Activated CD8-positive, alpha-beta memory T cell treated with anti-CD3 and anti-CD28 coated beads, Interleukin-2, amount 50 U/mL, for 4 hours (primary cell): ENCODE data around the gene TOMM6.

Source experiments
- DNase-seq: peaks from one replicate; pipeline ENCODE4 v3.0.0-alpha.2; 2020

The TOMM6 gene

DNA sequence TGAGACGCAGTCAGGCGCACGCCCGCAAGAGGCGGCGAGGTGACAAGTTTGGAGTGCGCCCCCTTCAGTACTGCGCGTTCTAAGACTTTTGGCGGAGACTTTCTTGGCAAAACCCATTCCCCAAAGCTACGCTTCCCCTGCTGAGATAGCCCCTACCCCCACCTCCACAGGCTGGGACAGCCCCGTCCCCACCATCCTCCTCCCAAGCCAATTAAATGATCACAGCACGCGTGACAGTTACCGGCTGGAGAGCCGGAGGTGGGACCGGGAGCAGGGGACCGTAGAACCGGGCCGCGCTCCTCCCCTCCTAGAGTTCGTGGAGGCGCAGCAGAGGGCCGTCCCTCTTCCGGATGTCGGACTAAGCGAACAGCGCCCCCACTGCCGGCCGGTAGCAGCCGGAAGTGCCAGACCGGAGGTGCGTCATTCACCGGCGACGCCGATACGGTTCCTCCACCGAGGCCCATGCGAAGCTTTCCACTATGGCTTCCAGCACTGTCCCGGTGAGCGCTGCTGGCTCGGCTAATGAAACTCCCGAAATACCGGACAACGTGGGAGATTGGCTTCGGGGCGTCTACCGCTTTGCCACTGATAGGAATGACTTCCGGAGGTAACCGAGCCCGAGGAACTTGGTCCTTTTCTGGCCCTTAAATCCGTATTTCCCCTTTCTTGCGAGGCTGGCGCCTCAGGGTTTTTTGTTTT lies at the start of gene TOMM6:
Gene TOMM6, plus strand, starts transcription at position 476 of the 699 bp plus-strand sequence. Its CDS starts 4 bp downstream, at position 480.
- peak; percentile 95 for DNase-seq

DNA sequence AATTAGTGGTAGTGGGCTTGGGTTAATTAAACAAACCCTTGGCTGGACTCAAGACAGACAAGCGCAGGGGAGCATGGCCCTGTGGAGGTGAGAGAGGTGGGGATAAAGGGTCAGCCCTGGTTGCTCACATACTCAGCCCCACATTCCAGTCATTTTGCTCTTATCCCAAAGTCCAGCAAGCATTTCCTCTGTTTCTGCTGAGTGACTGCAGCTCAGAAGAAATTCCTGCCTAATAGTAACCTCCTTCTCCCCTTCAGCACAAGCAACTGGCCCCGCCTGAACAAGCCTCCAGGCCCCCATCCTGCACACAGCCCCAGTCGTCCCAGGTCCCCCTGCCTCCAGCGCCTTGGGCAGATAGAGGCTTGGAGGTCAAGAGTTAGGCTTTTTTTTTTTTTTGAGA lies 48.5 kb upstream of the TOMM6 start:
- DNase-seq: no peak

DNA sequence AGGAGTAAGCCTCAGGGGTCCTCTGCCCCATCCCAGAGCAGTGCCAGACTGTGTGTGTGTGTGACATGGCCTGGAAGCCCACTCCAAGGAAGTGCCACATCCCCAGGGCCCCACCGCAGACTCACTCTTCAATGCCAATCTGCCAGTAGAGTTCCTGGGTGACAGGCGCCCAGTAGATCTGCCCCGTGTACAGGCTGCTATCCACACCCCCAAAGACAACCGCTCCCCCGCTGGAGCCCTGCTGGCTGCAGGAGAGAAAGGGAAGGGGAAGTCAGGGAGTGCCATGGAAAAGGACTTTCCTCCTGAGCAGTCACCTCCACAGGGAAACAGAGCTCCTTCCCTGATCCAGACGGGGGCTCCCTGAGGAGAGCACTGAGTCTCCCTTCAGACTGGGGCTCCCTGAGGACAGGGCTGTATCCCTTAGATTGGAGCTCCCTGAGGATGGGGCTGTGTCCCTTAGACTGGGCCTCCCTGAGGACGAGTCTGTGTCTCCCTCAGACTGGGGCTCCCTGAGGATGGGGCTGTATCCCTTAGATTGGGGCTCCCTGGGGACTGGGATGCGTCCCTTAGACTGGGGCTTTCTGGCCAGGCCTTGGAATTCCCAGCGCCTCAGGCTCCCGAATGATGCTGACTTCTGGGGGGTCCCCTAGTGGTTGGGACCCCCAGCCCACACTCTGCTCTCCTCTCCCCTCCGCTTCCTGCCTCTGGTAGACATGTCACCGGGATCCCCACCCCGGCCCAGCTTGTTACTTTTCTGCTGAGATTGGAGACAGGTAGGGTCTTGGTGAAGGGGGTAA lies 46.9 kb upstream of the TOMM6 start:
- DNase-seq: no peak

DNA sequence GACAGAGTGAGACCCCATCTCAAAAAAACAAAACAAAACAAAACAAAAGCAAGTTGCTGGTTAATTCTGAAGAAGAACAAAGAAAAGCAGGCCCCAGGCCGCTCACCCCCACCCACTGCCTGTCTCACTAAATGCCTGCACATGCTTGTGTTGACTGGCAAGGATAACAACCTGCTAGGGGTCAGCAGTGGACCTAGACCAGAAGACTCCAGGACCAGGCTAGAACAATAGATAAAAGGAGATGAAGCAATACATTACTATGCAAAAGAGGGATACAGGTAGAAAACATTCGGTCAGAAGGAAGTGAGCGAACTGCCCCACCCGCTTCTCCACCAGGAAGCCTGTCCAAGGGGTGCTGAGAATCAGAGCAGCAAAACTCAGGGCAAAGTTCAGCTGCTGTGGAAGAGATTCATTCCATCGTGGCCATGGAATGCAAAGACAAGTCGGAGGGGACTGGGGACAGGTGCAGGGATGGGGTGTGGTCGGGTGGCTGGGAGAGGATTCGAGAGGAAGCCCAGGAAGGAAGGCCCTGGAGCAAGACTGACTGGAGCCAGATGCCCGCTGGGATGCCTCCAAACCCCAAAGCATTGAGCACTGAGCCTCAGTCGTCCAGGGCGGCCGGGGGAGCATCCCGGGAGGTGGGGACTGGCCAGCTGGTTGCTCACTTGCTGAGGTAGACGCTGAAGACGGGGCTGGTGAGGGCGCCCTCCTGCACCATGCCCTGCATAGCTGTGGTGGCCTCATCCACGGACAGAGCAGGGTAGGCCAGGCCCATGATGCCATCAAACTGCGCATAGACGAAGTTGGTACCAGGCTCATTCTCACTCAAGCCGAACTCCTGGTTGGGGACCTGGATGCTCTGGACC lies 45.6 kb upstream of the TOMM6 start:
- no peak for DNase-seq

DNA sequence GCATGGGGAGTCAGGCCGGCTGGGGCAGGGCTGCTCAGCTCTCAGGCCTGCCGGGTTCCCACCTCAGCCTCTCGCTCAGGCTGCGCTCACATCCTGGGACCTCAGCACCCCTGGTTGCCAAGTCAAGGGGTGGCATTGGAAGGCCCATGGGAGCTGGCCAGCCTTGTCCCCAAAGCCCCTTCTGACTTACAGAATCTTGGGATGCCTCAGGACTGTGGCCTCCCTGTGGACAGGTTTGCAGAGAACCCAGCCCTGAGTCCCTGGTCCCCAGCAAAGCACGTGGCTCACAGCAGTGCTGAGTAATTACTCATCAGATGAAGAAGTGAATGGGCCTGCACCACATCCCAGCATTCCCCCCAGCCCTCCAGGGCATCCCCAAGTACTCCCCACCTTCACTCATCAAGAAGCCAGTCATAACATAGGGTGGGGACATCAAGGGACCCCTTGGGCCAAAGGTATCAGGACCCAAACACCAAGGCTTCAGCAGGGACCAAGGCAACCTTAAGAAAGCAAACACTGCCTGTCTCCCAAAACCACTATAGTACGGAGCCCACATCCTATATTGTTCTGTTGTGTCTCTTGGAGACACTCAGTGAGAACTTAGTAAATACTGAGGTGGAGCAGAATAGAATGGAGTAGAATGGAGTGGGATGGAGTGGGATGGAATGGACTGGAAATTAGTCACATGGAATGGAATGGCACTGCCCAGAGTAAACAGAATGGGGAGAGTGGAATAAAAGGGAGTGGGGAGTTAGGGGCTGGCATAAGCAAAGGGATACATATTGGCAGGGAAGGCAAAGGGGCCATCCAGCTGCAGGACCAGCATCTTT lies 43.9 kb upstream of the TOMM6 start:
- DNase-seq: no peak

DNA sequence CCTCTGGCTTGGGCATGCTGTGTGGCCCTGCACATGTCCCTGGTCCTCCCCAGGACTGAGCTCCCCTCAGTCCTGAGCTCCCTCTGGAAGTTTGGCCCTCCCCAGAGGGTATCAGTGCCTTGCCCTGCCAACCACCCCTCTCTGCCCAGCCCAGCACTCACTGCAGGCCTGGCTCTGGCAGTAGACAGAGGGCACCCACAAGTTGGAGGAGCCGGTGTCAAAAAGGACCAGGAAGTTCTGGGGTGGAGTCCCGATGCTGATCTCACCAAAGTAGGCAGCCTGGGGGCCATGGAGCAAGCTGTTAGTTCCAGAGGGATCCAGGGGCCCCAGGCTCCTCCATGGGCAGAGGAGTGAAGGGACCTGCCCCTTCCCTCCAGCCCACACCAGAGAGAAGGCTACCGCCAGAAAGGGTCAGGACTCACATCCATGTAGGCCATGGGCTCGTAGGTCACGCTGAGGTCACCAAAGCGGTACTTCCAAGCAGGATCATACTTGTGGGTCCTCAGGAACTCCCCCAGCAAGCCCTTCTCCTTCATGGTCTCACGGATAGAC lies 43.2 kb upstream of the TOMM6 start:
- no peak for DNase-seq

DNA sequence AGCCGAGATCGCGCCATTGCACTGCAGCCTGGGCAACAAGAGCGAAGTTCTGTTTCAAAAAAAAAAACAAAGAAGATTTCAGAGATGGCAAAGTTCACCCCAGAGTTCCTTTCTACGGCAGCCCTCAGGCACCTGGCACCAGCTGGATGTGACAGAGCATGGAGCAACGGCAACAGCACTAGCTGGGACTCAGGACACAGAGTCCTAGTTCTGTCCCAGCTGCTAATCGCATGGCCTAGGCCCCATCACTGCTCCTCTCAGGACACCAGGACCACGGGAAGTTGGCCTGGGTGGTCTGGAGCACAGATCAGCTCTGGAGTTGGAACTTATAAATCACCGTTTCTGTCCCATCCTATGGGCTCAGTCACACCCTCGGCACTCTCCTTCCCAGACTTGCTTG lies 41.4 kb upstream of the TOMM6 start:
- no peak for DNase-seq

DNA sequence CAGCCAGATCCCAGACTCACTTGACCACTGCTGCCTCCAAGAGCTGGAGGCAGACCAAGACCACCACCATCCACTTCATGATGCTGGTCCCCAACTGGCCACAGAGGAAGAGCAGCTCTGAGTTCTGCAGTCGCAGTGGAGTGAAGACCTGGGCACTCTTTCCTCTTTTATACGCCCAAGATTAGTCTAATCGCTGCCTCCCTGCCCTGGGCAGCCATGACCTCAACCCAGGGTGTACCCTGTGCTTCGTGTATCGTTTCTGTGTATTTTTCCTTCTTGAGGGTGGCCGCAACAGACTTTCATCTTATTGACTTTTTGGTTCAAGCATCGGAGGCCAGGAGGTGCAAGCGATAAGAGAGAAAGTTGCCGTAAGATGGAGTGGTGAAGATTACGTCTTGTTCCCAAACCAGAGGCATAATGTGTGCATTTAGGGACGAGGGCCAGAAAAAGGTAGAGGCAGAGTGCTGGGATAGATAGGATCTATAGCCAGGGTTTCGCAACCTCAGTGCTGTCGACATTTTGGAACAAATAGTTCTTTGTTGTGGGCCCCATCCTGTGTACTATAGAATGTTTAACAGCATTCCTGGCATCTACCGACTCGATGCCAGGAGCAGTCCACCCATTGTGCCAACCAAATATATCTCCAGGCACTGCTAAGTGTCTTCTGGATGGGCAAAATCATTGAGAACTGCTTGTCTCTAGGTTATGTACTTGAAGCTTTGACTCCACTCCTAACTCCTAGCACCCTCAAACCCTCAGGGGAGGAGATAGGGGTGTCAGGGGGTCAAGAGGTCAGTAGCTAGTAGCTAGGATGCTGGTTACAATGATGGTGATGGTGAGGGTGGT lies 40.0 kb upstream of the TOMM6 start, which contains the start of gene PGC:
Gene PGC, minus strand, starts transcription at position 142 of the 846 bp plus-strand sequence. Its CDS starts 63 bp downstream, at position 79.
- DNase-seq: no peak

DNA sequence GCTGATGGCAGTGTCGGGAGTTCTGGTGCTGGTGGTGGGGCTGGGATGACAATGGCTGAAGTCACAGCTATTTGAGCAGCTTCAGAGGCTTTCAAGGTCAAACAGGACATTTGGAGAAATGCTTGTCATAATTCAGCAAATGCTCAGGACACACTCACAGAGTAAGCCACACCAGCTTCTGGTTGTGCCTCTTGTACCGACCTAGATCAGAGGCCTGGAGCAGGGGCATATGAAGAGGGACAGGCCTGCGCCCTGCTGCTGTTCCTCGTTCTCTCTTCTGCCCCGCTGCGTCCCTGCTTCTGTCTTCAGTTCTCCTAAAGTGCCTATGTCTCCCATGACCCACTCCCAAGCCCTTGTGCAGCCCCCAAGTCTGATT lies 39.4 kb upstream of the TOMM6 start:
- no peak for DNase-seq

DNA sequence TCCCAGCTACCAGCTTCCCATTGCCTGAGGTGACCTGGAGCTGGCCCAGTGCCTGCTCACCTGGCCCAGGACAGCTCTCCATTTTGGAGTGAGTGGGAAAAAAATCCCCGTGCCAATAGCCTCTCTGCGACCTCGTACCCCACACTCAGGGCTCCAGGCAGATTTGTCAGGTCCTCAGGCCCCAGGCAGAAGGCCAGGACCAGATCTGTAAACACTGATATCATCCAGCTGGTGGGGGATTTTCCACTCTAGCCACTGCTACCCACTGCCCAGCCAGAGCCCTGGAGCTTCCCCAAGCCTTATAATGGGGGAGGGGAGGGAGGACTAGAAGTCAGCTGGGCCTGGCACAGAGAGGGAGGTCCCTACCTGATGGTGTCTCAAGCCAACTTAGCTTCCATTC lies 39.0 kb upstream of the TOMM6 start:
- DNase-seq: no peak

DNA sequence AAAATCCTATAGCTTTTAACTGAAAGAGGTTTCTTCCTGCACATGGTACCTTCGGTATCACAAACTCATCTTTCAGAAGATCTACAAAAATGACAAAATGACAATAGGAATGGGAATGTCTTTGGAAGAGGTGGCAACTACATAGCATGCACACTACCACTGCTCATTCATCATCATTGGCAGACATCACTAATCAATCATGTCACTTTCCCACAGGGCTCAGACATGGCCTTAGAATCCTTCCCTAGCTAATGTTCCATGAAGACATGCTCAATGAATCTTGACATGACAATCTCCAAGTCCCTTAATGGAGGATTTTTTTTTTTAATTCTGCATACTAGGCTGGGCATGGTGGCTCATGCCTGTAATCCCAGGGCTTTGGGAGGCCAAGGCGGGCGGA lies 37.1 kb upstream of the TOMM6 start:
- DNase-seq: no peak

DNA sequence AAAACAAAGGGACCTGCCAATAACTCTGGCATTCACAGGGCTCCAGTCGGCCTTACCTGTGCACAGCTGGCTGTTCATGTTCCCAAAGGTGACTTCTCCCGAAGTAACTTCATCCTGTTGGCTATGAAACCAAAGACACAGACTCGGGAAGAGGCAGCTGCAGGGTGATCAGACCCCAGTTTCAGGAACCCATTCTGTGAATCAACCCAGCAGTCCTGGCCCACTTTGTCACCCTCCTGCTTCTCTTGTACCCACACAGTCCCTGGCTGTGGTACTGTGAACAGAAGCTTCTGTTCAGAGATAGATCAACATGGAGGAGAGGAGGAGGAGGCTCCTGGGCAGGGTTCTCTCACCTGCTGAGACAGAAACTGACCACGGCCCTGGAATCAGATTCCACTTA lies 31.6 kb upstream of the TOMM6 start:
- DNase-seq: no peak

DNA sequence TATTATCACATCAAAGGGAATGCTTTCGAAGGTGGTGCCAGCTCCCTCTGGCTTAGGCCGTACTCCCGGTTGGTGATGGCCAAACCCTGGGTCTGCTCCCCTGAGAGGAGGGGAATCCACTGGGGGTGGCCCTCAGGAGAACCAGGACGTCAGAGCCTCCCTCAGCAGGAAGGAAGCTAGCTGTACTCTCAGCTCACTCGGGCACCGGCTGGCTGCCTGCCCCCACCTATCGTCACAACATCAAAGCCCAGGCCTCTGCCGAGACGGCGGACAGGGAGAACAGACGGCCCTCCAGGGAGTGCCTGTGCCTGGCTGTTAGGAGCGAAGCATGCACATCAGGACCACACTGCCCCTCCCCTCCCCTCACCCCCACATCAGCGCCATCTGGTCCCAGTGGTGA lies 31.1 kb upstream of the TOMM6 start:
- no peak for DNase-seq

DNA sequence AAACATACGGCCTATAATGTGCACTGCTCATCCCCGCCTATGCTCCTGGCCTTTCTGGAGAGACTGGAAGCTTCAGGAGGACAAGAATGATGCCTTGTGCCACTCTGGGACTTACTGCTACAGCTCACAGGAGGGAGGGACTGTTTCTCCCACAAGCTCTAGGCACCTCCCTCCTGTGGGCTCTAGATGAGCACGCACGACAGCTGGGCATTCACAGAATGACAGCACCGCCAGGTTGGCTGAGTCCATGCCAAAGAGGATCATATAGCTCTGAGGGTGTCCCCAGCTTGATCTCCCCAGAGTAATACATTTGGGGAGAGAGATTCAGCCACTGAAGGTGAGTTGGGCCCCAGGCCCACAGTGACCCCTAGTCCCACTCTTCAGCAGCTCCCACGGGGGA lies 30.2 kb upstream of the TOMM6 start:
- DNase-seq: no peak

DNA sequence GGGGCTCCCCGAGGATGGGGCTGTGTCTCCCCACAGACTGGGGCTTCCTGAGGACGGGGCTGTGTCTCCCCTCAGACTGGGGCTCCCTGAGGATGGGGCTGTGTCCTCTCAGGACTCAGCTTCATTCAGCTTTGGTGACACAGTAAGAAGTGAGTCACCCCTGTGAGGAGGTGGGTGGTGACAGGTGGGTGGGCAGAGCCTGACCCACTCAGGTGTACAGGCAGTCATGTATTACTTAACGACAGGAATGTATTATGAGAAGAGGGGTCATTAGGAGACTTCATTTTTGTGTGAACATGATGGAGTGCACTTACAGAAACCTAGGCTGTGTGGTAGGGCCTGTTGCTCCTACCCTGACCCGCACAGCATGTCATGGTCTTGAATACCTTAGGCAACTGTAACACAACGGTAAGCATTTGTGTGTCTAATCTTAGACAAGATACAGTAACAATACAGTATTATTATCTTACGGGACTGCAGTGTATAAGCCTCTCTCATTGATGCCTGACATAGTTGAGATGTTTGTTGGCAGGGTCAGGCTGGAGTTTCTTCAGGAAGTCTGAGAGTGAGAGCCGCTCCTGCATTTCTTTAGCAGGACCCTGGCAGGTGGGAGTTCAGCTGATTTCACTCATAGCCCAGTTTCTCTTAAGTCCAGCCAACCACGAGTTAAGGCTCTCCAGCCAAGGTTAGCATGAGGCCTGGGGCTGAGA lies 29.4 kb upstream of the TOMM6 start:
- DNase-seq: no peak

DNA sequence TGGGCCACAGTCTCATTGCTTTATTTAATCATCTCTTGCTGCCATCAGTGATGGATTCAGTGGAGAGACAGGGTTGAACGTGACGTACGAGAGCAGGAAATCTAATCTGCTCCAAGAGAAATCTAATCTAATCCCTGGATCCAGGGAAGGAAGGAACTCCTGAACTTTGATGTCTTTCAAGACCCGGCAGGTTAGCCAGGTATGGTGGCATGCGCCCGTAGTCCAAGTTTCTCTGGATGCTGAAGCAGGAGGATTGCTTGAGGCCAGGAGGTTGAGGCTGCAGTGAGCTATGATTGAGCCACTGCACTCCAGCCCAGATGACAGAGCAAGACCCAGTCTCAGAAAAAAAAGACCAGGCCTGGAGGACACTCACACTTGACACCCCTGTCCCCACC lies 28.9 kb upstream of the TOMM6 start:
- DNase-seq: no peak

DNA sequence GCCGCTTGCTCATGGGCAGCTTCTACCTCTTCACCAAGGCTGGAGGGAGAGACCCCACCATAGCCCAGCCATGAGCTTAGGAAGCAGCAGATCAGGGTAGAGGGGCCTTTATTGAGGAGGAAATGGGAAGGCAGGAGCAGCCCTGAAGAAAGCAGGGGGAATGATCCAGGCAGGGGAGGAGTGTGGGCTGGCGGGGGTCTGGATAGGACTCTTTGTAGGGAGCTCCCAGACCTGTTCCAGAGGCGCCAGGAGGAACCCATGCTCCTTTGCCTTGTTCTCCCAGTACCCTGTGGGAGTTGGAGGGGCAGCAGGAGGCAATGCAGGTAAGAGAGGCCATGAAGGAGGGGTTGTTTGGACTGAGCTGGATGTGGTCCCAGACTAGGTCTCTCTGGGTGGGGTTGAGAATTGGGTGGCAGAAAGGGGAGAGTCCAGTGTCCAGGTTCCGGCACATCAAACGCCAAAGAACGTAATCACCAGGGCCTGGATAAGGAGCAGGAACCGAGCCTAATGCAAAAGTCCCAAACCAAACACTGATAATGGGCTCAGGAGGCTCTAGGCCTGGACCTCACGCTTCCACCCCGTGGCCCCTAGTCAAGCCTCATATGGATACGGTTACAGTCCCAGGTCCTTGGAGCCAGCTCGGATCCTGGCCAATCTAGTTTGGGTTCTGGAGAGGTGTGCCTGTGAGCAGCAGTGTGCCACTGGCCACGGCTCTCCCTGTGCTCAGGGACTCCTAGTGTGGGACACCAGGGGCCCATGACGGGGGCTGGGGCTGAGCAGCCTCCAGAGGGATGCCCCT lies 28.2 kb upstream of the TOMM6 start:
- no peak for DNase-seq

DNA sequence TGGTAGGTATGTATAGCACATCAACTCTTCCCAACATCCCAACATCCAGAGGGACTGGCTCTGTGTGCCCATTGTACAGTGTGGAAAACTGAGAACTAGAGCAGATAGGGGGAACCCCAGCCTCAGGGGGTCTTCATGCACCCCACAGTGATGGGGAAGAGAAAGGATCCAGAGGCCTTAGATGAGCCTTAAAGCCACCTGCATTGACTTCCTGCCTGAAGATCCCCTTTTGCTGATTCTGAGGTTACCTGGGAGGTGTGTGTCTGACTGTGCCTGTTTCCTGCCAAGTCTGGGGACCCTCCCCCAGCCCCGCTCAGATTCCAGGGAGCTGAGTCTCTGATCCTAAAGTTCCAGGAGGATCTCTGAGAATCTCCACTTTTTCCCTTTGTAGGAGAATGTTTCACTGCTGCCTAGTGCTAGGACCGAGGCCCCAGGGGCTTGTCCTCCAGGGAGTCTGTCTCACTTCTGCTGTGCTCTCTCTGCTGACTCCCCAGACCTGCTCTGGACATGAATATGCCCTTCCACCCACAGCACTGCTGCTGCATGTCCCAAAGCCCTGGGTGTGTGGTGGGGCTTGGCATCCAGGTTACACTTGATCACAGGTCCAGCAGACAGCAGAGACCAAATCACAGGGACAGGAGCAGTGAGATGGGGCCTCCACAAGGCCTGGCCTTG lies 27.5 kb upstream of the TOMM6 start:
- no peak for DNase-seq

DNA sequence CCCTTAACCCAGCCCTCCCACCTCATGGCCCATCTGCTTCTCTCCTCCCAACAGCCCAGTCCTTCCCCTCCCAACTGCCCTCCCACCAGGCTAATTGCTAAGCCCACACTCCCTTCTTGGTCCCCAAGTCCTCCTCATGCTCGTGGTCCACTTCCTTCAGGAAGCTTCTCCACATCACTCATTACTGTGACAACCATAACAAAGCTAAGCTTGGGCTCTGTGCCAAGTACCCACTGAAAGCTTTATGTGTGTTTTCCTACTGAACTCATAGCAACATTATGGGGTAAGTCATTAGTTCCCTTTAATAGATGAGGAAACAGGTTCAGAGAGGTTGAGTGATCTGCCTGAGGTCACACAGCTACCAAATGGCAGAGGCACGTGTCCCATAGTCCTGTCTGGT lies 24.0 kb upstream of the TOMM6 start:
- DNase-seq: no peak
